Mesothelial cell of epicardium (in vitro differentiated cells): Measurements from ENCODE around the gene ATP6V0C. TPM values are rescaled to one million over a fixed set of nuclear protein-coding genes. Genes with fewer than 3 reads are reported as not detected.

Experiments used
- DNase-seq, 2 experiments: peaks; one replicate each; pipeline ENCODE4 v3.0.0; 2021; ENCODE audit warnings: low spot score in 2 of 2; ENCODE audit not compliant: unreplicated experiment in 2 of 2
- H3K27ac Mint-ChIP-seq: 2 replicates; pipeline ENCODE4 v1.8.0; 2021; ENCODE audit warnings: mixed read lengths
- H3K27me3 Mint-ChIP-seq: 2 replicates; pipeline ENCODE4 v1.8.0; 2021; ENCODE audit warnings: low read depth, mixed read lengths
- H3K36me3 Mint-ChIP-seq: 2 replicates; pipeline ENCODE4 v1.8.0; 2021; ENCODE audit warnings: mixed read lengths
- H3K4me1 Mint-ChIP-seq: 2 replicates; pipeline ENCODE4 v1.8.0; 2021; ENCODE audit warnings: mixed read lengths
- H3K4me3 Mint-ChIP-seq: 2 replicates; pipeline ENCODE4 v1.8.0; 2021; ENCODE audit warnings: mild to moderate bottlenecking, moderate library complexity, mixed read lengths
- H3K9me3 Mint-ChIP-seq: 2 replicates; pipeline ENCODE4 v1.8.0; 2021; ENCODE audit warnings: mixed read lengths
- CTCF ChIP-seq: fragments of 200-600 bp; sonication (generic); IDR thresholded peaks from one replicate; pipeline ENCODE4 v1.5.0; 2021; ENCODE audit warnings: antibody characterized with exemption; ENCODE audit not compliant: unreplicated experiment
- total RNA-seq: library from RNA; stranded (reverse); gene quantifications from 3 replicates; pipeline ENCODE4 v1.2.1, GENCODE V29; 2021

Gene ATP6V0C
- total RNA-seq, 1 donor from 2014 or later = 143 TPM

DNA sequence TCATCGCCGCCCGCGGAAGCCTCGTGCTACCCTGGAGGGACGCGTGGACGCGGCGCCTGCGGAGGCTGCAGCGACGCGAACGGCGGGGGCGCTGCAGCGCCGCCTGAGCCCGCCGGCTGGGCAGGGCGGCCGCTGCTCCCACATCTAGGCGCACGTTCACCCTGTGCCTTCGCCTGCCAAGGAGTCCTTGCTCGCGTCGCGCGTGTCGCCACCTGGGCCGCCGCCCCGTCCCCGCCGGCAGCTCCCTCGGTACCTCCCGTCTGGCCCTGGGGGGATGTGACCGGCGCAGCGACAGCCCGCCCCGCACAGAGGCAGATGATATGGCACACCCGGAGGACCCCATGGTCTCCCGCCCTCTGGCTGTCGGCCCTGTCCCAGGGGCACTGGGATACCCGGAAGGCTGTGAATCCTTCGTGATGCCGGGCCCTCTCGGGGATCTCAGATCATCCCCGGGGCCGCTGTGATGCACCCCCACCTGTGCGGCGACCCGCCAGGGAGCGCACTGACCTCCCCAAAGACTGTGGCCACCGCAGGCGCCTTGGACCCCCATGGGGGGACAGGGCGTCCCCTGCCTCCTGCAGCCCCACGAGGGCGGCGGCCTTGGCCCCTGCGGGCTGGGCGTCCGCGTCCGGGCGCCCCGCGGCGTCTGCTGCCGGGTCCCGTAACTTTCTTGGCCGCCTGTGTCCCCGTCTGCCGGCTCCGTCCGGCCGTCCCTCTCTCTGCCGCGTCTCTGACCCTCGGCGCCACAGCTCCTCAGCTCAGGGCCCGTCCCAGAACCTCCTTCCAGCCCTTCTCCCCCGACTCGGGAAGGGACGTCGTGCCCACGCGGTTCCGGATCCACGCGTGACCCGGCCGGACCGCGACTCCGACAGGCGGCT, 39.5 kb upstream of the ATP6V0C start:
- Mint-ChIP-seq H3K27ac (no peak overlapping the region), H3K36me3 (no peaks in the 10 kb centered on the region), H3K4me1 (peaks cover 33% of the 10 kb centered on the region), H3K9me3 (no peaks in the 10 kb centered on the region), H3K4me3 (peak overlapping the region; percentile 65), H3K27me3 (peaks cover 3% of the 10 kb centered on the region)
- DNase-seq = peak in 1 of 2 experiments; percentile 58
- no peak for TF ChIP-seq CTCF

DNA sequence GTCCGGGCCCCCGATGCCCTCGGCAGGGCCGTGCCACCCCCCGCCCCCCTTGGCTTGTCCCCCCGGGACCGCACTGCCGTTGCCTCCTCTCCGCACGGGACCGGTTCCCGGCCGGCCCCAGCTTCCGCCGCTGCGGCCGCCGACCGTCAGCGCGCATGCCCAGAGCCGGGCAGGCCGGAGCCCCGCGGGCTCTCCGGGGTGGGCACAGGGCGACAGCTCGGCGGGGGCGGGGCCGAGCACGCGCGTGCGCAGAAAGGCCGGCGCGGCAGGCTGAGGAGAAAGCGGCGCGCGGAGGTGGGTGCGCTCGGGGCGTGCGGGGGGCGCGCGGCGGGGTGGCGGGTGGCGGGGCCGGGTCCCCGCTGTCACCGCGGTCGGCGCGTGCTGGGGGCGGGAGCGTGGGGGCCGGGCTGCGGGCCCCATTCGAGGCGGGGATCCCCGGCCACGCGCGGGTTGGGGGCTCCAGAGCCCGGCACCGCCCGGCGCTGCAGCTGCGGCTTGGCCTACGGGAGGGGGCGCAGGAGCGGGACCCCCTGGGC, 38.8 kb upstream of the ATP6V0C start, which contains the start of gene TBC1D24:
Gene TBC1D24 (plus strand): TSS at position 251 of the 536 bp plus-strand sequence. CDS start 21,022 bp downstream, outside the sequence.
- H3K27me3 Mint-ChIP-seq = peaks cover 3% of the 10 kb centered on the region
- no peaks in the 10 kb centered on the region for H3K9me3 Mint-ChIP-seq
- no peak within 1 kb of the TSS for H3K27ac Mint-ChIP-seq
- peak within 1 kb of the TSS; percentile 68 for H3K4me3 Mint-ChIP-seq
- no peak for TF ChIP-seq CTCF
- no peaks in the 10 kb centered on the region for H3K36me3 Mint-ChIP-seq
- peak; percentile 90 to 94 for DNase-seq
- peaks cover 26% of the 10 kb centered on the region for H3K4me1 Mint-ChIP-seq

- TF ChIP-seq CTCF = no peak
- Mint-ChIP-seq H3K4me1 (peaks cover 19% of the 10 kb centered on the region), H3K36me3 (no peaks in the 10 kb centered on the region), H3K9me3 (no peaks in the 10 kb centered on the region), H3K4me3 (peak overlapping the region; percentile 68), H3K27me3 (peaks cover 3% of the 10 kb centered on the region), H3K27ac (no peak overlapping the region)
- DNase-seq = no peak
Measured at GRCh38 chr16:2475413-2476344, 38.1 kb upstream of the ATP6V0C start.

GRCh38 chr16:2476345-2476720, 37.4 kb upstream of the ATP6V0C start:
- no peak for TF ChIP-seq CTCF
- no peak overlapping the region for H3K27ac Mint-ChIP-seq
- H3K36me3 Mint-ChIP-seq = no peaks in the 10 kb centered on the region
- H3K9me3 Mint-ChIP-seq = no peaks in the 10 kb centered on the region
- DNase-seq = no peak
- peak overlapping the region; percentile 68 for H3K4me3 Mint-ChIP-seq
- peaks cover 19% of the 10 kb centered on the region for H3K4me1 Mint-ChIP-seq
- peaks cover 3% of the 10 kb centered on the region for H3K27me3 Mint-ChIP-seq

DNA sequence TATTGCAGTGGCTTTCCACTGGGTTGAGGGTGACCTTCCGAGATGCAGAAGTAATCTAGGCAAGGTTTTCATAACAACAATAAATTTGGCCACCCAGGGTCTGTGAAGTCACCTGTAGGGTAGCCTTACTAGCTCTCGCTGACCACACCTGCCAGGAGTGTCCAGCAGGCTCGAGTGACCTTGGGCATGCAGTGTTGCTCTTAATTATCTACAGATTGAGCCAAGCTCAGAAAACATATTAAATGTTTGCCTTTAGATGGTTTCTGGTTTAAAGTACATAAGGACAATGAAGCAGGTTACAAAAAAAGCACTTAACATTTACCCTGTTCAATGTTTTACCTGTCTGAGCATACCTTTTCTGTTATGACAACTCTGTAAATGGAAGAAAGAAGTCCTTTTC, 37.0 kb upstream of the ATP6V0C start:
- Mint-ChIP-seq H3K27ac (no peak overlapping the region), H3K36me3 (no peaks in the 10 kb centered on the region), H3K4me3 (peak overlapping the region; percentile 68), H3K9me3 (no peaks in the 10 kb centered on the region), H3K4me1 (peaks cover 19% of the 10 kb centered on the region), H3K27me3 (peaks cover 3% of the 10 kb centered on the region)
- DNase-seq = no peak
- no peak for TF ChIP-seq CTCF
